GM12878 (cell line): ENCODE results near the gene ALPP. TPM values are rescaled to one million over a fixed set of nuclear protein-coding genes. Genes with fewer than 3 reads are reported as not detected.

Experiments
- ATAC-seq: fragments of 200-7000 bp; cut with Tn5 transposase; 3 replicates; pipeline ENCODE4 v1.9.1; 2020; ENCODE audit warnings: mild to moderate bottlenecking, moderate library complexity
- BruUV-seq: library from RNA; stranded (reverse); fragments of 400-500 nt; replicated peaks from 2 replicates; lab custom pipeline; 2021; lab: Mats Ljungman, UMichigan
- CTCF ChIA-PET: fragments of 300-600 bp; sonication (Branson Sonifier 250); formaldehyde crosslinking; extraction: SDS; loops from one replicate; lab custom pipeline; 2021; ENCODE audit warnings: inconsistent platforms; lab: Yijun Ruan, JAX
- POLR2A ChIA-PET: fragments of 350-600 bp; formaldehyde crosslinking; extraction: SDS; loops from one replicate; lab custom pipeline; 2021; ENCODE audit warnings: inconsistent platforms; lab: Charles Lee
- RAD21 ChIA-PET: fragments of 300-600 bp; sonication (Branson Sonifier 250); formaldehyde crosslinking; loops from one replicate; lab custom pipeline; 2023; ENCODE audit warnings: antibody characterized with exemption; ENCODE audit not compliant: unreplicated experiment; lab: Charles Lee
- SMC1A ChIA-PET: fragments of 300-600 bp; sonication (Branson Sonifier 250); formaldehyde crosslinking; loops from one replicate; lab custom pipeline; 2023; ENCODE audit not compliant: unreplicated experiment, uncharacterized antibody; lab: Charles Lee
- DNase-seq: peaks from one replicate; pipeline ENCODE4 v3.0.0-alpha.2; 2011; ENCODE audit warnings: low read depth, low spot score
- FAIRE-seq: peaks from 3 replicates; lab custom pipeline; 2011; peaks lifted over from hg19 to GRCh38; lab: Jason Lieb, UNC
- H2AFZ ChIP-seq: 2 replicates; pipeline ENCODE4 v1.6.0; 2011; ENCODE audit warnings: low read depth, low read length, control low read depth; ENCODE audit not compliant: control insufficient read depth
- H3K27ac ChIP-seq: 2 replicates; pipeline ENCODE4 v1.5.1; 2011; ENCODE audit warnings: control low read depth; ENCODE audit not compliant: control insufficient read depth, insufficient read depth
- H3K27me3 ChIP-seq, 2 experiments: replicated peaks in 1 of 2; 2 replicates each; pipeline versions ENCODE4 v1.6.0 to v1.6.1; 2011; ENCODE audit warnings: low read length in 1 of 2; ENCODE audit not compliant: control insufficient read depth in 2 of 2, insufficient read depth in 2 of 2
- H3K36me3 ChIP-seq, 2 experiments: 2 replicates each; pipeline ENCODE4 v1.5.1; 2011; ENCODE audit warnings: low read length in 1 of 2; ENCODE audit not compliant: control insufficient read depth in 2 of 2, insufficient read depth in 2 of 2
- H3K4me1 ChIP-seq: 2 replicates; pipeline ENCODE4 v1.6.1; 2011; ENCODE audit warnings: mild to moderate bottlenecking, low read length, moderate library complexity, mixed read lengths; ENCODE audit not compliant: control insufficient read depth, insufficient read depth
- H3K4me2 ChIP-seq: 2 replicates; pipeline ENCODE4 v1.6.0; 2011; ENCODE audit warnings: control low read depth; ENCODE audit not compliant: control insufficient read depth, insufficient read depth
- H3K4me3 ChIP-seq: fragments of 200-600 bp; sonication (generic); 2 replicates; pipeline ENCODE4 v1.5.1; 2016
- H3K79me2 ChIP-seq: 2 replicates; pipeline ENCODE4 v1.6.0; 2011; ENCODE audit warnings: low read length; ENCODE audit not compliant: control insufficient read depth, insufficient read depth
- H3K9ac ChIP-seq: 2 replicates; pipeline ENCODE4 v1.8.0; 2011; ENCODE audit warnings: low read length, control low read depth, mixed read lengths; ENCODE audit not compliant: control insufficient read depth, insufficient read depth
- H3K9me3 ChIP-seq: replicated peaks from 3 replicates; pipeline ENCODE4 v1.5.1; 2011; ENCODE audit warnings: mild to moderate bottlenecking, low read length; ENCODE audit not compliant: control insufficient read depth, insufficient read depth
- H4K20me1 ChIP-seq: 2 replicates; pipeline ENCODE4 v1.6.0; 2011; ENCODE audit not compliant: control insufficient read depth, insufficient read depth
- BHLHE40 ChIP-seq, 2 experiments: fragments of 450-650 bp in 1 of 2; IDR thresholded peaks; 2 replicates each; pipeline ENCODE4 v1.6.1; 2011 to 2017; ENCODE audit warnings: low read depth in 2 of 2, borderline replicate concordance in 1 of 2, improper control_type of control experiment in 1 of 2, low read length in 1 of 2, mild to moderate bottlenecking in 1 of 2
- BRCA1 ChIP-seq: IDR thresholded peaks from 2 replicates; pipeline ENCODE4 v1.6.1; 2011; ENCODE audit warnings: low read depth, low read length, improper control_type of control experiment
- DPF2 ChIP-seq: fragments of 450-650 bp; IDR thresholded peaks from 2 replicates; pipeline ENCODE4 v1.6.1; 2017; ENCODE audit warnings: mild to moderate bottlenecking
- NR2C1 ChIP-seq: fragments of 450-650 bp; IDR thresholded peaks from 2 replicates; pipeline ENCODE4 v1.6.1; 2017; ENCODE audit warnings: antibody characterized with exemption, mild to moderate bottlenecking, moderate library complexity
- SIN3A ChIP-seq: IDR thresholded peaks from 2 replicates; pipeline ENCODE4 v1.6.1; 2012; ENCODE audit warnings: low read depth, low read length, improper control_type of control experiment
- SIX5 ChIP-seq: IDR thresholded peaks from 2 replicates; pipeline ENCODE4 v1.6.1; 2011; ENCODE audit warnings: mild to moderate bottlenecking, low read depth, low read length, moderate library complexity; ENCODE audit not compliant: severe bottlenecking
- SMAD1 ChIP-seq: fragments of 450-650 bp; IDR thresholded peaks from 2 replicates; pipeline ENCODE4 v1.6.1; 2018; ENCODE audit warnings: mild to moderate bottlenecking, low read depth; ENCODE audit not compliant: partially characterized antibody
- TBL1XR1 ChIP-seq: IDR thresholded peaks from 2 replicates; pipeline ENCODE4 v1.6.1; 2012; ENCODE audit warnings: low read depth, low read length, improper control_type of control experiment
- USF2 ChIP-seq: IDR thresholded peaks from 2 replicates; pipeline ENCODE4 v1.6.1; 2011; ENCODE audit warnings: low read depth, low read length, improper control_type of control experiment, borderline replicate concordance
- ZNF217 ChIP-seq: fragments of 450-650 bp; IDR thresholded peaks from 2 replicates; pipeline ENCODE4 v1.6.1; 2017; ENCODE audit warnings: antibody characterized with exemption, mild to moderate bottlenecking
- ZNF592 ChIP-seq: fragments of 450-650 bp; IDR thresholded peaks from 2 replicates; pipeline ENCODE4 v1.6.1; 2017; ENCODE audit warnings: mild to moderate bottlenecking, moderate library complexity
- WGBS: methylation state at CpG from one replicate; pipeline ENCODE4 v1.1.6; 2016; ENCODE audit warnings: low lambda C conversion rate; ENCODE audit not compliant: insufficient replicate concordance, insufficient coverage; ENCODE audit errors: missing lambda C conversion rate; 5-methylcytosine and 5-hydroxymethylcytosine counted together
- in situ Hi-C: fragments of 300-500 bp; cut with MboI; formaldehyde crosslinking; loops from 9 replicates; pipeline ENCODE4 v1.14.3; 2018; ENCODE audit warnings: mixed read lengths
- intact Hi-C: fragments of 100-400 bp; cut with micrococcal nuclease; formaldehyde crosslinking; loops from one replicate; pipeline ENCODE4 v1.14.2; 2022; ENCODE audit not compliant: unreplicated experiment
- polyA plus RNA-seq, 11 experiments: library from polyadenylated mRNA; depleted of rRNA in 4 of 11; unstranded in 6 of 11; stranded (reverse) in 5 of 11; fragments of >200 nt; fragmentation: Nextera tagmentation in 4 of 11; fragmentation: Illumina TruSeq in 1 of 11; extraction: Ambion mirVana in 4 of 11; extraction: Trizol in 1 of 11; gene quantifications; 1 replicate in 1 of 11; 2 replicates in 10 of 11; pipeline versions ENCODE4 v1.2.1 to v1.2.3, GENCODE V29; 2011 to 2016; ENCODE audit warnings: inconsistent platforms in 2 of 11, missing spikeins in 2 of 11, low read depth in 1 of 11
- total RNA-seq, 4 experiments: library from RNA; depleted of rRNA in 3 of 4; stranded (reverse); fragments of >200 nt in 3 of 4; fragmentation: Illumina TruSeq in 1 of 4; extraction: Trizol in 1 of 4; gene quantifications; 2 replicates each; pipeline versions ENCODE4 v1.2.1 to v1.2.3, GENCODE V29; 2013 to 2021

Gene ALPP
- total and polyA plus RNA-seq, 10 of the 15 experiments (the other 5 are each of a cell fraction or from before 2014, with no cell fraction given) = 0.21 TPM; not detected in 9

GRCh38 chr2:232416521-232417470 lies 38.2 kb downstream of the ALPP start:
- intact Hi-C loops (no loop called here), in situ Hi-C loops (no loop called here)
- DNase-seq = no peak
- 24% methylated on average over 17 of the region's 17 CpGs for WGBS
- no peak overlapping the region for H3K4me3 ChIP-seq
- RAD21 ChIA-PET = no interaction called here
- no peak overlapping the region for H3K9ac ChIP-seq
- no peak overlapping the region for H3K27ac ChIP-seq
- no peaks in the 10 kb centered on the region for H4K20me1 ChIP-seq
- no peak for ATAC-seq
- no peaks in the 10 kb centered on the region for H3K36me3 ChIP-seq
- SMC1A ChIA-PET = no interaction called here
- H3K4me1 ChIP-seq = peaks cover 8% of the 10 kb centered on the region
- TF ChIP-seq TBL1XR1 = no peak
- 0 out of 2 replicates have a peak, but pooled peaks have one; percentile 27 for TF ChIP-seq NR2C1
- CTCF ChIA-PET = interaction anchor here (0.8 kb wide), 1 partner anchor 22 kb away, joined by 3 read pairs; no protein-coding TSS in a partner anchor
- no peak for FAIRE-seq
- H3K4me2 ChIP-seq = no peak overlapping the region
- H3K79me2 ChIP-seq = no peaks in the 10 kb centered on the region
- H3K9me3 ChIP-seq = no peaks in the 10 kb centered on the region; the same call in 2 of the 3 replicates
- peaks cover 8 to 11% of the 10 kb centered on the region in 2 experiments; a peak in 3 of 4 replicates for H3K27me3 ChIP-seq
- POLR2A ChIA-PET = no interaction called here
- no peak overlapping the region for H2AFZ ChIP-seq
- no TSS peak for BruUV-seq

GRCh38 chr2:232417489-232417888 lies 38.9 kb downstream of the ALPP start:
- no TSS peak for BruUV-seq
- DNase-seq = no peak
- no peak for ATAC-seq
- in situ Hi-C loops = no loop called here
- WGBS = 45% methylated on average over 5 of the region's 5 CpGs
- peaks cover 8 to 11% of the 10 kb centered on the region in 2 experiments; a peak in 3 of 4 replicates for H3K27me3 ChIP-seq
- ChIA-PET SMC1A (no interaction called here), RAD21 (no interaction called here), POLR2A (no interaction called here), CTCF (interaction anchor here (0.8 kb wide), 1 partner anchor 22 kb away, joined by 3 read pairs; no protein-coding TSS in a partner anchor)
- H2AFZ ChIP-seq = no peak overlapping the region
- H3K27ac ChIP-seq = no peak overlapping the region
- H3K4me1 ChIP-seq = peaks cover 6% of the 10 kb centered on the region
- H4K20me1 ChIP-seq = no peaks in the 10 kb centered on the region
- H3K9me3 ChIP-seq = no peaks in the 10 kb centered on the region; the same call in 2 of the 3 replicates
- H3K36me3 ChIP-seq = no peaks in the 10 kb centered on the region
- H3K9ac ChIP-seq = no peak overlapping the region
- no peak overlapping the region for H3K4me2 ChIP-seq
- no peak overlapping the region for H3K4me3 ChIP-seq
- H3K79me2 ChIP-seq = no peaks in the 10 kb centered on the region
- no peak for FAIRE-seq
- intact Hi-C loops = no loop called here
- TF ChIP-seq SMAD1 (no peak), SIN3A (no peak), USF2 (no peak), ZNF592 (no peak), BRCA1 (no peak), BHLHE40 (IDR thresholded peaks at IDR 0.05; ENCODE audit: borderline replicate concordance in 1 of 2, low read depth in 2 of 2, low read length in 1 of 2) (no peak), DPF2 (no peak), SIX5 (no peak), ZNF217 (no peak)
